Body of pancreas (tissue), 4 donors: ENCODE results near the gene ATPAF2. TPM values are rescaled to one million over a fixed set of nuclear protein-coding genes. Genes with fewer than 3 reads are reported as not detected.
A peak's percentile ranks its signal among the peaks of the same experiment; 100 is the strongest.

Source experiments
- ATAC-seq: fragments of 150-250 bp; one replicate; pipeline ENCODE4 v1.9.1; 2016
- DNase-seq, 4 donors: peaks; one replicate each; pipeline ENCODE4 v3.0.0-alpha.2; 2019
- H3K27ac ChIP-seq, 4 donors: fragments of 200-600 bp; sonication (generic); 1 replicate in 3 of 4; 2 replicates in 1 of 4; pipeline versions ENCODE4 v1.5.1 to v1.6.1; 2016 to 2019; ENCODE audit warnings: mild to moderate bottlenecking in 1 of 4, mixed read lengths in 1 of 4, moderate library complexity in 1 of 4
- H3K27me3 ChIP-seq, 2 donors: fragments of 200-600 bp; sonication (generic); one replicate each; pipeline ENCODE4 v1.6.0; 2016; ENCODE audit warnings: mild to moderate bottlenecking in 1 of 2
- H3K36me3 ChIP-seq, 2 donors: fragments of 200-600 bp; sonication (generic); replicated peaks in 1 of 2; 2 replicates each; pipeline ENCODE4 v1.5.1; 2016; ENCODE audit warnings: low read depth in 2 of 2; ENCODE audit not compliant: insufficient read depth in 1 of 2
- H3K4me1 ChIP-seq: fragments of 200-600 bp; sonication (generic); one replicate; pipeline ENCODE4 v1.6.0; 2016
- H3K4me3 ChIP-seq, 2 donors: fragments of 200-600 bp; sonication (generic); 1 replicate in 1 of 2; 2 replicates in 1 of 2; pipeline ENCODE4 v1.5.1; 2016 to 2019
- H3K9me3 ChIP-seq, 3 donors: fragments of 200-600 bp; sonication (generic); 1 replicate in 2 of 3; 2 replicates in 1 of 3; pipeline ENCODE4 v1.5.1; 2016
- CTCF ChIP-seq, 7 experiments: fragments of 450-650 bp in 4 of 7; fragments of 200-600 bp in 3 of 7; sonication (generic) in 3 of 7; IDR thresholded peaks; one replicate each; pipeline ENCODE4 v1.5.1; 2016 to 2019; ENCODE audit warnings: antibody characterized with exemption in 7 of 7
- POLR2A ChIP-seq, 3 donors: fragments of 450-650 bp; IDR thresholded peaks; one replicate each; pipeline ENCODE4 v1.6.1; 2016; ENCODE audit warnings: antibody characterized with exemption in 3 of 3, mild to moderate bottlenecking in 2 of 3
- WGBS, 2 donors: methylation state at CpG; one replicate each; pipeline ENCODE4 v1.1.5; 2017; 5-methylcytosine and 5-hydroxymethylcytosine counted together
- intact Hi-C: fragments of 100-400 bp; cut with DNase I; formaldehyde crosslinking; loops from one replicate; pipeline ENCODE4 v1.15.1; 2023
- total RNA-seq, 2 donors: library from RNA; depleted of rRNA; stranded (reverse); fragments of >200 nt; gene quantifications; one replicate each; pipeline ENCODE4 v1.1.0, GENCODE V29; 2016

ATPAF2 gene
- total RNA-seq, 2 donors from 2014 or later = 10.9 to 34.3 TPM

- H3K9me3 ChIP-seq = no peaks in the 10 kb centered on the region
- no peak overlapping the region for H3K4me3 ChIP-seq
- no peak for TF ChIP-seq CTCF (IDR thresholded peaks at IDR 0.05)
- H3K27ac ChIP-seq = no peak overlapping the region
- 95 to 98% methylated on average over 6 of the region's 6 CpGs for whole genome bisulfite sequencing, 2 donors
- no peaks in the 10 kb centered on the region for H3K27me3 ChIP-seq
- intact Hi-C loops = no loop called here
- no peaks in the 10 kb centered on the region for H3K4me1 ChIP-seq
- no peak for ATAC-seq
- DNase-seq = no peak
- peaks cover 0 to 8% of the 10 kb centered on the region in 2 donors for H3K36me3 ChIP-seq
Measured at GRCh38 chr17:18055597-18055996, 16.6 kb upstream of the ATPAF2 start.

GRCh38 chr17:18045691-18046350 lies 6.9 kb upstream of the ATPAF2 start:
- WGBS, 2 donors = 85 to 94% methylated on average over 3 of the region's 3 CpGs
- TF ChIP-seq POLR2A (IDR thresholded peaks at IDR 0.05) (no peak), CTCF (IDR thresholded peaks at IDR 0.05) (no peak)
- Histone ChIP-seq H3K27me3 (no peaks in the 10 kb centered on the region), H3K9me3 (no peaks in the 10 kb centered on the region), H3K36me3 (no peaks in the 10 kb centered on the region), H3K4me3 (no peak overlapping the region), H3K4me1 (peaks cover 27% of the 10 kb centered on the region), H3K27ac (no peak overlapping the region)
- intact Hi-C loops = no loop called here
- DNase-seq (no peak), ATAC-seq (no peak)

GRCh38 chr17:18044609-18045008 lies 5.6 kb upstream of the ATPAF2 start:
- DNase-seq (no peak), ATAC-seq (no peak)
- no peak overlapping the region for H3K27ac ChIP-seq
- H3K9me3 ChIP-seq = no peaks in the 10 kb centered on the region
- no peak overlapping the region for H3K4me3 ChIP-seq
- intact Hi-C loops = no loop called here
- no peak for TF ChIP-seq POLR2A (IDR thresholded peaks at IDR 0.05)
- TF ChIP-seq CTCF (IDR thresholded peaks at IDR 0.05) = no peak
- no peaks in the 10 kb centered on the region for H3K27me3 ChIP-seq
- 64 to 82% methylated on average over 3 of the region's 3 CpGs for WGBS, 2 donors
- H3K4me1 ChIP-seq = peaks cover 36% of the 10 kb centered on the region
- no peaks in the 10 kb centered on the region for H3K36me3 ChIP-seq

GRCh38 chr17:18043491-18043890 lies 4.5 kb upstream of the ATPAF2 start:
- Histone ChIP-seq H3K4me1 (peaks cover 37% of the 10 kb centered on the region), H3K27ac (no peak overlapping the region), H3K27me3 (no peaks in the 10 kb centered on the region), H3K36me3 (no peaks in the 10 kb centered on the region), H3K4me3 (no peak overlapping the region), H3K9me3 (no peaks in the 10 kb centered on the region)
- 6 to 17% methylated on average over 1 of the region's 1 CpG for WGBS, 2 donors
- TF ChIP-seq CTCF (IDR thresholded peaks at IDR 0.05) (peak in 5 of 7 experiments; percentile 11 to 41 (median 22)), POLR2A (IDR thresholded peaks at IDR 0.05) (no peak)
- DNase-seq = no peak
- intact Hi-C loops = no loop called here
- no peak for ATAC-seq

- 46 to 56% methylated on average over 8 of the region's 8 CpGs for WGBS, 2 donors
- Histone ChIP-seq H3K27ac (no peak overlapping the region), H3K36me3 (no peaks in the 10 kb centered on the region), H3K9me3 (no peaks in the 10 kb centered on the region), H3K4me1 (peaks cover 42% of the 10 kb centered on the region), H3K27me3 (no peaks in the 10 kb centered on the region), H3K4me3 (no peak overlapping the region)
- ATAC-seq (no peak), DNase-seq (no peak)
- intact Hi-C loops = no loop called here
- TF ChIP-seq CTCF (IDR thresholded peaks at IDR 0.05) = no peak
- TF ChIP-seq POLR2A (IDR thresholded peaks at IDR 0.05) = no peak
Measured at GRCh38 chr17:18042983-18043382, 4.0 kb upstream of the ATPAF2 start.
